SK-N-SH treated with all-trans-retinoic acid at 6 μM for 48 hours (cell line): ENCODE results near the gene FFAR4.

Experiments
- ATAC-seq: fragments of 200-7000 bp; cut with Tn5 transposase; 3 replicates; pipeline ENCODE4 v1.9.1; 2020; ENCODE audit warnings: mild to moderate bottlenecking, moderate library complexity
- ARNTL ChIP-seq: fragments of 450-650 bp; formaldehyde crosslinking; IDR thresholded peaks from 2 replicates; pipeline ENCODE4 v1.5.0; 2020; ENCODE audit warnings: low read depth, mild to moderate bottlenecking, moderate library complexity, borderline replicate concordance
- BACH2 ChIP-seq: fragments of 250-450 bp; sonication (Bioruptor Pico); IDR thresholded peaks from 2 replicates; pipeline ENCODE4 v1.9.0; 2021; ENCODE audit warnings: mild to moderate bottlenecking, borderline replicate concordance
- CSRNP3 ChIP-seq: fragments of 250-450 bp; sonication (Bioruptor Pico); IDR thresholded peaks from 2 replicates; pipeline ENCODE4 v1.5.1; 2021; ENCODE audit warnings: mild to moderate bottlenecking, moderate library complexity
- GLIS3 ChIP-seq: fragments of 250-450 bp; sonication (Bioruptor Pico); IDR thresholded peaks from 2 replicates; pipeline ENCODE4 v1.5.0; 2020; ENCODE audit warnings: mild to moderate bottlenecking, moderate library complexity
- ISL1 ChIP-seq: fragments of 250-450 bp; sonication (Bioruptor Pico); IDR thresholded peaks from 2 replicates; pipeline ENCODE4 v2.1.2; 2022; ENCODE audit warnings: mild to moderate bottlenecking, moderate library complexity
- OSR1 ChIP-seq: fragments of 250-450 bp; sonication (Bioruptor Pico); IDR thresholded peaks from 2 replicates; pipeline ENCODE4 v1.8.0; 2022; ENCODE audit warnings: moderate library complexity, mild to moderate bottlenecking, inconsistent platforms
- PATZ1 ChIP-seq: fragments of 250-450 bp; sonication (Bioruptor Pico); IDR thresholded peaks from 2 replicates; pipeline ENCODE4 v1.8.0; 2020; ENCODE audit warnings: mild to moderate bottlenecking, moderate library complexity, borderline replicate concordance
- PPARA ChIP-seq: fragments of 250-450 bp; sonication (Bioruptor Pico); IDR thresholded peaks from 2 replicates; pipeline ENCODE4 v1.5.0; 2020; ENCODE audit warnings: mild to moderate bottlenecking, borderline replicate concordance
- RARB ChIP-seq: fragments of 250-450 bp; sonication (Bioruptor Pico); IDR thresholded peaks from 2 replicates; pipeline ENCODE4 v1.8.0; 2021; ENCODE audit warnings: mild to moderate bottlenecking, moderate library complexity
- SNAI2 ChIP-seq: fragments of 250-450 bp; sonication (Bioruptor Pico); IDR thresholded peaks from 2 replicates; pipeline ENCODE4 v1.5.0; 2020; ENCODE audit warnings: mild to moderate bottlenecking, moderate library complexity
- TCF4 ChIP-seq: fragments of 250-450 bp; sonication (Bioruptor Pico); IDR thresholded peaks from 2 replicates; pipeline ENCODE4 v1.8.0; 2021; ENCODE audit warnings: mild to moderate bottlenecking, moderate library complexity, borderline replicate concordance
- TOX ChIP-seq: fragments of 250-450 bp; sonication (Bioruptor Pico); IDR thresholded peaks from 2 replicates; pipeline ENCODE4 v1.8.0; 2021; ENCODE audit warnings: mild to moderate bottlenecking, moderate library complexity, borderline replicate concordance
- TSHZ2 ChIP-seq: fragments of 250-450 bp; sonication (Bioruptor Pico); IDR thresholded peaks from 2 replicates; pipeline ENCODE4 v1.5.0; 2020; ENCODE audit warnings: mild to moderate bottlenecking, moderate library complexity
- ZC3H10 ChIP-seq: fragments of 250-450 bp; sonication (Bioruptor Pico); IDR thresholded peaks from 2 replicates; pipeline ENCODE4 v1.5.1; 2021; ENCODE audit warnings: mild to moderate bottlenecking, moderate library complexity
- ZFP3 ChIP-seq: fragments of 250-450 bp; sonication (Bioruptor Pico); IDR thresholded peaks from 2 replicates; pipeline ENCODE4 v1.5.0; 2020; ENCODE audit warnings: mild to moderate bottlenecking, moderate library complexity
- ZFP30 ChIP-seq: fragments of 450-650 bp; formaldehyde crosslinking; IDR thresholded peaks from 2 replicates; pipeline ENCODE4 v1.5.0; 2022; ENCODE audit warnings: mild to moderate bottlenecking, moderate library complexity
- ZNF565 ChIP-seq: fragments of 450-650 bp; formaldehyde crosslinking; conservative IDR thresholded peaks from 2 replicates; pipeline ENCODE4 v1.5.0; 2020; ENCODE audit warnings: low read depth, mild to moderate bottlenecking, moderate library complexity
- TF ChIP-seq, protein P1 (sequence below): fragments of 250-450 bp; sonication (Bioruptor Pico); IDR thresholded peaks from 2 replicates; pipeline ENCODE4 v1.5.1; 2020; ENCODE audit warnings: low read depth, mild to moderate bottlenecking, moderate library complexity
- TF ChIP-seq, protein P2 (sequence below): fragments of 250-450 bp; sonication (Bioruptor Pico); IDR thresholded peaks from 2 replicates; pipeline ENCODE4 v1.8.0; 2021; ENCODE audit warnings: low read depth, mild to moderate bottlenecking, moderate library complexity, borderline replicate concordance

Gene FFAR4

GRCh38 chr10:93573051-93573909 is 6.8 kb downstream of the FFAR4 start:
- TF ChIP-seq TSHZ2 (CRISPR knock-in tag) (no peak), TCF4 (CRISPR knock-in tag) (no peak), ZNF565 (CRISPR knock-in tag) (no peak), BACH2 (CRISPR knock-in tag) (no peak), ZC3H10 (CRISPR knock-in tag) (no peak)
- TF ChIP-seq, protein P1, sequence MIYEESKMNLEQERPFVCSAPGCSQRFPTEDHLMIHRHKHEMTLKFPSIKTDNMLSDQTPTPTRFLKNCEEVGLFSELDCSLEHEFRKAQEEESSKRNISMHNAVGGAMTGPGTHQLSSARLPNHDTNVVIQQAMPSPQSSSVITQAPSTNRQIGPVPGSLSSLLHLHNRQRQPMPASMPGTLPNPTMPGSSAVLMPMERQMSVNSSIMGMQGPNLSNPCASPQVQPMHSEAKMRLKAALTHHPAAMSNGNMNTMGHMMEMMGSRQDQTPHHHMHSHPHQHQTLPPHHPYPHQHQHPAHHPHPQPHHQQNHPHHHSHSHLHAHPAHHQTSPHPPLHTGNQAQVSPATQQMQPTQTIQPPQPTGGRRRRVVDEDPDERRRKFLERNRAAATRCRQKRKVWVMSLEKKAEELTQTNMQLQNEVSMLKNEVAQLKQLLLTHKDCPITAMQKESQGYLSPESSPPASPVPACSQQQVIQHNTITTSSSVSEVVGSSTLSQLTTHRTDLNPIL (CRISPR knock-in tag): no peak
- TF ChIP-seq, all 23 proteins: peak for 0
- no peak for ATAC-seq

DNA sequence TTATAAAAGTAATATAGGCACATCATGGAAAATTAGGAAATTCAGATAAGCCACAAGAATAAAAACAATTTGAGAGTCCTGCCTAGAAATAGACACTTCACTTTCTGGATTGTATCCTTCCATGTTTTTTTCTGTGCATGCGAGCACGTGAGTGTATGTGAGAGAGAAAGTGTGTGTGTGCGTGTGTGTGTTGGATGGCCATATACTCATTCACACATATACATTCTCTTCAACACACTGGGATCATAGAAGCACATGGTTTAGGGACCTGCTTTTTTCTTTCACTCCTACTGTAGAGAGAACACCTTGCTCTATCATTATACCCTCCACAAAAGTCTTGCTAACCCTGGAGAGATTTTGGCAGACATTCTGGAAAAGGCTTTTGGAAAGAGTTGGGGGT is 7.5 kb downstream of the FFAR4 start:
- no peak for ATAC-seq
- TF ChIP-seq PATZ1 (CRISPR knock-in tag) (no peak), ISL1 (CRISPR knock-in tag) (no peak), ZNF565 (CRISPR knock-in tag) (no peak), ARNTL (CRISPR knock-in tag) (no peak), GLIS3 (CRISPR knock-in tag) (no peak), BACH2 (CRISPR knock-in tag) (no peak), ZC3H10 (CRISPR knock-in tag) (no peak), OSR1 (CRISPR knock-in tag) (no peak), SNAI2 (CRISPR knock-in tag) (no peak), CSRNP3 (CRISPR knock-in tag) (no peak), RARB (CRISPR knock-in tag) (no peak), PPARA (CRISPR knock-in tag) (no peak), ZFP30 (CRISPR knock-in tag) (no peak), TOX (CRISPR knock-in tag) (no peak), ZFP3 (CRISPR knock-in tag) (no peak)
- TF ChIP-seq, protein P1 (CRISPR knock-in tag): no peak
- TF ChIP-seq, protein P2, sequence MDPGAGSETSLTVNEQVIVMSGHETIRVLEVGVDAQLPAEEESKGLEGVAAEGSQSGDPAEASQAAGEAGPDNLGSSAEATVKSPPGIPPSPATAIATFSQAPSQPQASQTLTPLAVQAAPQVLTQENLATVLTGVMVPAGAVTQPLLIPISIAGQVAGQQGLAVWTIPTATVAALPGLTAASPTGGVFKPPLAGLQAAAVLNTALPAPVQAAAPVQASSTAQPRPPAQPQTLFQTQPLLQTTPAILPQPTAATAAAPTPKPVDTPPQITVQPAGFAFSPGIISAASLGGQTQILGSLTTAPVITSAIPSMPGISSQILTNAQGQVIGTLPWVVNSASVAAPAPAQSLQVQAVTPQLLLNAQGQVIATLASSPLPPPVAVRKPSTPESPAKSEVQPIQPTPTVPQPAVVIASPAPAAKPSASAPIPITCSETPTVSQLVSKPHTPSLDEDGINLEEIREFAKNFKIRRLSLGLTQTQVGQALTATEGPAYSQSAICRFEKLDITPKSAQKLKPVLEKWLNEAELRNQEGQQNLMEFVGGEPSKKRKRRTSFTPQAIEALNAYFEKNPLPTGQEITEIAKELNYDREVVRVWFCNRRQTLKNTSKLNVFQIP (CRISPR knock-in tag): no peak
